Measurements from ENCODE around the gene ANKRD18B.
"Not testable (repeated sequence)": the region's sequence is repeated elsewhere in the genome, so short reads cannot be mapped to it uniquely, and the experiment has no call there.

ANKRD18B gene

GRCh38 chr9:33524306-33524947 is 376 bp downstream of the ANKRD18B start:
- peak; percentile 12 for DNase-seq (ENCODE audit: low spot score)
- no peak for TF ChIP-seq CTCF (IDR thresholded peaks at IDR 0.05; ENCODE audit: extremely low read depth, insufficient read depth, missing control alignments)
- in situ Hi-C loops (cut with MboI; ENCODE audit: low pct_unique_long_range_greater_than_20kb, low sequenced_read_pairs, unreplicated experiment): no loop called here

- DNase-seq (ENCODE audit: low spot score); in situ Hi-C loops (cut with MboI; ENCODE audit: low pct_unique_long_range_greater_than_20kb, low sequenced_read_pairs, unreplicated experiment): not testable (repeated sequence)
Observed at GRCh38 chr9:33528069-33528468, 4.0 kb downstream of the ANKRD18B start.

DNA sequence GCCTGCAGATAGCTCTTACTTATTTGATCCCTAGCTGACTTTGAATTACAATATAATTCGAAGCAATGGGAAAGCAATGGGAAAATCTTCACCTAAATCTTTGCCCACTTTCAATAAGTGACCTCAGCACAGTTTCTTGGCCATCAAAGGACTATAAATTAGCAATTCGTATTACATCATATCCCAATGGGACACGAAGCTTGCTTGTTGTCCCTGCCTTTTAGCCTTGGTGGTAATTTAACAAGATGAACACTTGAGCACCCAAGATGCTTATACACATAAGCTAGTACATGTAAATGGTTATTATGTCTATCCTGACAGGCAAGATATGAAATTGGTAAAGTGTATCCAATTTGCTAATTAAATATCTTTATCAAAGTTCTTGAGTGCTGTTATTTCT is 9.9 kb downstream of the ANKRD18B start:
- in situ Hi-C loops (cut with MboI; ENCODE audit: low pct_unique_long_range_greater_than_20kb, low sequenced_read_pairs, unreplicated experiment); DNase-seq (ENCODE audit: low spot score): not testable (repeated sequence)

DNA sequence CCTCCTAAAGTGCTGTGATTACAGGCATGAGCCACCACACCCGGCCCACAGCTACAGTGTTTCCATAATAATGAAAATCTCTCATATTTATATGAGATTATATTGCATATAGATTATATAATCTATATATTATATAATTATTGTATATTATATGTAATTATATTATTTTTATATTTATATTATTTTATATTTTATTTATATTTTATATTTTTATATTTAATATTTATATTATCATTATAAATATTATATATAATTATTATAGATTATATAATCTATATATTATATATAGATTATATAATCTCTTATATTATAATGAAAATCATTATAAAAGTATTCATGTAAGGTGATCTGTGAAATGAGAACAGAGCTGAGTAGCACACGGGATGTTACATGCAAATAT is 11.5 kb downstream of the ANKRD18B start:
- TF ChIP-seq CTCF (IDR thresholded peaks at IDR 0.05; ENCODE audit: extremely low read depth, insufficient read depth, missing control alignments): no peak
- in situ Hi-C loops (cut with MboI; ENCODE audit: low pct_unique_long_range_greater_than_20kb, low sequenced_read_pairs, unreplicated experiment): no loop called here
- no peak for DNase-seq (ENCODE audit: low spot score)

DNA sequence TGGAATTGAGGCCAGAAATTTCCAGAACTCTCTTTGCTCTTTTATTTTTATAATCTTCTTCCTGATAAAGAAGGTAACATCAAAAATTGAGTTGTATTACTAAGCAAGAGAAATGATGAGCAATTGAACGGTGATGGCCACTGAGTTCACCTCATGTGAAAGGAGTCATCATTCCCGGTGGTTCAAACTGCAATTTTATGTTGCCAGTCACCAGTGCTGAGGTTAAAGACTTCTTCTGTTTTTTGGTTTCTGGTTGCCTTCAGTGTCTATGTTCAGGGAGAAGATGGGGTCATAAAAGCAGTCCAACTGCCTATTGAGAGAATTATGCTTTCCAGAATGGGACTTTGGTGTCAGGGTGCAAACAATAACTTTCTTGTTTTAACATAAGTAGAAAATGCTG is 19.4 kb downstream of the ANKRD18B start:
- in situ Hi-C loops (cut with MboI; ENCODE audit: low pct_unique_long_range_greater_than_20kb, low sequenced_read_pairs, unreplicated experiment); DNase-seq (ENCODE audit: low spot score): not testable (repeated sequence)

- DNase-seq (ENCODE audit: low spot score); in situ Hi-C loops (cut with MboI; ENCODE audit: low pct_unique_long_range_greater_than_20kb, low sequenced_read_pairs, unreplicated experiment): not testable (repeated sequence)
Observed at GRCh38 chr9:33545715-33546114, 21.7 kb downstream of the ANKRD18B start.

DNA sequence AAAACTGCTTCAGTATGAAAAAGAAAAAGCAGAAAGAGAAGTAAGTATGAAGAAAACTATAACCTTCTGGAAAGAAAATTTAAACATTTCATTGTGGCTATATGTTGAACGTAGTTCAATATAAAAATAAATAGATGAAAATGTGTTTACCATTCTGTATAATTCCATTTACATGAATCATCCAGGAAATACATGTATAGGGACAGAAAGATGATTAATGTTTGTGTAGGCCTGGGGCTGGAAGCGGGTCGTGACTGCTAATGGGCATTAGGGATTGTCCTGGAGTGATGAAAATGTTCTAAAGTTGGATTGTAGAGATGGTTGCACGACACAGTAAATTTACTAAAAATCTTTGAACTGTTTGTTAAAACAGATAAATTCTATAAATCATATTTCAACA is 24.8 kb downstream of the ANKRD18B start:
- DNase-seq (ENCODE audit: low spot score); in situ Hi-C loops (cut with MboI; ENCODE audit: low pct_unique_long_range_greater_than_20kb, low sequenced_read_pairs, unreplicated experiment): not testable (repeated sequence)

GRCh38 chr9:33549418-33549817 is 25.4 kb downstream of the ANKRD18B start:
- DNase-seq (ENCODE audit: low spot score); in situ Hi-C loops (cut with MboI; ENCODE audit: low pct_unique_long_range_greater_than_20kb, low sequenced_read_pairs, unreplicated experiment): not testable (repeated sequence)

DNA sequence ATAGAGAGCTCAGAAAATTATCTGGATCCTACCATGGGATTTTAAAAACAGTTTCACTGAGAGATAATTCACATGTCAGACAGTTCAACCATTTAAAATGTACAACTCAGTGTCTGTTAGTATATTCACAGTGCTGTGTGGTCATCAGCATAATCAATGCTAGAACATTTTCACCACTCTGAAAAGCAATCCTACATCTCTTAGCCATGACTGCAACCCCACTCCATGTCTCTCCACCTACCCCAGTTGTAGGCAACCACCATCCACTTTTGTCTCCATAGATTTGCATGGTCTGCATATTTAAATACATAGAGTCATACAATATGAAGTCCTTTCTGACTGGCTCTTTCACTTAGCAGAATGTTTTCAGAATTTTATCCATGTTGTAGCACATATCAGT is 27.1 kb downstream of the ANKRD18B start:
- in situ Hi-C loops (cut with MboI; ENCODE audit: low pct_unique_long_range_greater_than_20kb, low sequenced_read_pairs, unreplicated experiment); DNase-seq (ENCODE audit: low spot score): not testable (repeated sequence)

DNA sequence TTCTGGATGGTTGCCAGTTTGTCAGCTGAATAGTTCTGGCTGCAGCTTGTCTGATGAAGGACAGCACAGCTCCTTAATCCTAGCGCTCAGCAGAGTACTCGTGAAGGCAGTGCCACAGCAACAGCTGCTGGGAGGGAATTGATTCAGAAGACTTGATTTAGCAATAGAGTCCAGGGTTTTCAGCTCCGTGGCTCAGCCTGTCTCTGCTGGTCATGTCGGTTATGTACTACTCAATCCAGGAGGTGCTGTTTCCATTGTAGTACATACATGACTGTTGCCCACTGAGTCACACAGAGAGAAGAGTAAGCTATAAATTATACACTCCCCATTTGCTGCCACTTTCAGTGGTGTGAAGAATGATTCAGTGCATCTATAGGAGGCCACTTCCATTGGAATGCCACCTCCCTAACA is 28.3 kb downstream of the ANKRD18B start:
- DNase-seq (ENCODE audit: low spot score); in situ Hi-C loops (cut with MboI; ENCODE audit: low pct_unique_long_range_greater_than_20kb, low sequenced_read_pairs, unreplicated experiment): not testable (repeated sequence)

GRCh38 chr9:33560217-33560616 is 36.2 kb downstream of the ANKRD18B start:
- in situ Hi-C loops (cut with MboI; ENCODE audit: low pct_unique_long_range_greater_than_20kb, low sequenced_read_pairs, unreplicated experiment); DNase-seq (ENCODE audit: low spot score): not testable (repeated sequence)

- in situ Hi-C loops (cut with MboI; ENCODE audit: low pct_unique_long_range_greater_than_20kb, low sequenced_read_pairs, unreplicated experiment); DNase-seq (ENCODE audit: low spot score): not testable (repeated sequence)
Observed at GRCh38 chr9:33562196-33562595, 38.1 kb downstream of the ANKRD18B start.

GRCh38 chr9:33567776-33568175 is 43.7 kb downstream of the ANKRD18B start:
- DNase-seq (ENCODE audit: low spot score); in situ Hi-C loops (cut with MboI; ENCODE audit: low pct_unique_long_range_greater_than_20kb, low sequenced_read_pairs, unreplicated experiment): not testable (repeated sequence)

GRCh38 chr9:33577786-33578185 is 53.7 kb downstream of the ANKRD18B start:
- in situ Hi-C loops (cut with MboI; ENCODE audit: low pct_unique_long_range_greater_than_20kb, low sequenced_read_pairs, unreplicated experiment); DNase-seq (ENCODE audit: low spot score): not testable (repeated sequence)

DNA sequence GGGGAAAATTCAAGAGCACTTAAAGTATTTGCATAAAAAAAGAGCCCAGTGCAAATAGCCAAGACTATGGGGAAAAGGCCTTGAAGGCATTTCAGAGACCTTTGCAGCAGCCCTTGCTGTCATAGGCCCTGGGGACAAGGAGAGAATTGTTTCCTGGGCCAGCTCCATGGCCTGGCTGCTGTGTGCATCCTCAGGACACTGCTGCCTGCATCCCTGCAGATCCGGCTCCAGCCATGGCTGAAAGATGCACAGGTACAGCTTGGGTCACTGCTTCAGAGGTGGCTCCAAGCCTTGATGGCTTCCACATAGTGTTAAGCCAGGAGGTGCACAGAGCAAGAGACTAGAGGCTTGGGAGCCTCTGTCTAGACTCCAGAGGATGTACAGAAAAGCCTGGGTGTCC is 55.9 kb downstream of the ANKRD18B start:
- DNase-seq (ENCODE audit: low spot score); in situ Hi-C loops (cut with MboI; ENCODE audit: low pct_unique_long_range_greater_than_20kb, low sequenced_read_pairs, unreplicated experiment): not testable (repeated sequence)

- DNase-seq (ENCODE audit: low spot score); in situ Hi-C loops (cut with MboI; ENCODE audit: low pct_unique_long_range_greater_than_20kb, low sequenced_read_pairs, unreplicated experiment): not testable (repeated sequence)
Observed at GRCh38 chr9:33582686-33583085, 58.6 kb downstream of the ANKRD18B start.

- DNase-seq (ENCODE audit: low spot score); in situ Hi-C loops (cut with MboI; ENCODE audit: low pct_unique_long_range_greater_than_20kb, low sequenced_read_pairs, unreplicated experiment): not testable (repeated sequence)
Observed at GRCh38 chr9:33586128-33586527, 62.1 kb downstream of the ANKRD18B start.

All from GM13977 (cell line).